ENCODE data around the gene TMEM52B.
"Not testable (repeated sequence)": the region's sequence is repeated elsewhere in the genome, so short reads cannot be mapped to it uniquely, and the experiment has no call there.

TMEM52B gene

DNA sequence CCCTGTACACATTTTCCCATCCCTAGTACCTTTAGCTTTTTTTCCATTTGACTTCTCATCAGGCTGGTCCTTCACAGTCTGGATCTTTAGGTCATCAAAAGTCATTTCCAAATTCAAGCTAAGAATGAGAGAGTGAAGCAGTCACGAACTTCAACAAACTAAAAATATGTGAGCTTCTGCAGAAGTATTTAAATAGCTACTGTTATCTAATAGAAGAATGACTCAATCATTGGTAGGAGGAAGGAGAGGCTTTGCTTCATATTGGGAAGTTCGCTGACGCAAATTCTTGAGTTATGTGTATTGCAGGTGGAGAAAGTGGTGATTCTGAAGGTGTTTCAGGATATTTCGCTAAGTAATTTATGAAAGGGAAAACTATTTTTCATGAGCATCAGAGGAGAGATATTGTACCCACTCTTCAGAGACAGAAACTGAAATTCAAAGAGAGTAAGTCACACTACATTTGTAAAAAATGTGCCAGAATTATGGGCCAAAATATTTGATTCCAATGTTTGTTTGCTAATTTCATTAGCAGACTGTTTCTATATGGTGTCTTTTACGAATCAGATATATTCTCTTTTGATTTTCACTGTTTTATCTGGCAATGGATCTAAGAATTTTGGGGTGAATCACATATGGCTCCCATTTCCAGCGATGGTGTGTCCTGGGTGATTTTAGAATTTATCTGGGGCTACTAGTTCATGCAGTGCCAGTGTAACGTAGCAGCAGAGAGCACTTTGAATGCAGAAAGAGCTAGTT, 6.7 kb upstream of the TMEM52B start, which contains the start of gene OLR1:
OLR1 (minus strand) TSS at position 160 of the 756 bp plus-strand sequence; CDS start at position 105, 55 bp downstream.
- no peak for DNase-seq

DNA sequence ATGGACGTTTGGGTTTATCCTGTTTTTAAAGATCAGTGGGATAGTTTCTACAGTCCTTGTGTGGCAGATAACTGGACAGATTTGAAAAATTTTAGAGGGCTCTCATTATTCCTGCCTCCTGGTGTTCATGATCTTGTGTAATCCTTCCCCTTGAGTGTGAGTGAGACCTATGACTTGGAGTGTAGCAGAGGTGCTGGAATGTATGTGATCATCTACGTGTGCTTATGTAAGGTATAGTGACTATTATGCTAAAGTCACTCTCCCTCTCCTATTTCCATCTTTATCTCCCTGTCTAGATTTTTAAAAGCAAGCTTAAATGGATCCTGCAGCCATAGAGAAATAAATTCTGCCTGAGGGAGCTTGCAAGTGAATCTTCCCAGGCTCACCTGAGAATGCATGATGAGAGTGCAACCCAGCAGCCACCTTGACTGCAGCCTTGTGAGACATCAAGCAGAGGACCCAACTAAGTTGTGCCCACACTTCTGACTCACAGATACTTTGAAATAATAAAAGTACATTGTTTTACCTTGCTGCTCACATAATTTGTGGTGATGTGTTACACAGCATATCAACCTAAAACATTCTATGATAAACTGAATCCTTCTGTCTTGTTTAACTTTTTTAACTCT, 3.7 kb upstream of the TMEM52B start:
- DNase-seq = no peak

DNA sequence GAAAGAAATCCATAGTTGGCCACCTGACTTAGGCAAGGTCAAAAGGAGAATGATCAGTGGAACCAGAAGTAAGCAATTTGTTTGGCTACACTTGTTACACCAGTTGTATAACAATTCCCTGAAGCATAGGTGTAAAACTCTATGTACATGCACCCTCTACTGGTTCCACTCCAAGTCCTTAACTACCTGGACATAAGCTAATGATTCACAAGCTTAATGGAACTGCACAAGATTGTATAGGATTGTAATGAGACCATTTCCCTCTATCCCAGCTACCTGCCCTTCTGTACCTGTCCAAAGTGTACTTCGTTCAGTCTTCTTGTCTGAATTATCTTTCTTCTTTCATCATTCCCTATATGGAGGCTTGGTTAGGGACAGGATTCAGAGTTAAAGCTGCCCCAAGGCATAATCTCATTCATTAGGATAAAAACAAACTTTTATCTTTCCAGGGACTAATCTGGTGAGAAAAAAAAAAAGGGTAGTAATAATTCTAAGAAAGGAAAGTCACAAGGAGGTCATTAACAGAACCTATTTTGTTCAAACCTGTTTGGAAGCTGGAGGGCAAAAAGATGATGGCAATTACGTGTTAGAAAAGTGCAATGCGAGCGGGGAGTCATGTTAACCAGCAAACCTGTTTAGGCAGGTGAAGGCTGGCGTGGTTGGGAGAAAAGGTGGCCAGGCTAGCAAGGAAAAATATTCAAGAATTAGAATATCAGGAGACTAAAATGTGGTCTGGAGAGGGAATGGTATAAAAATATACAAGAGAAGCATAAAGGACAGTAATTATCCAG, 2.8 kb upstream of the TMEM52B start:
- DNase-seq = no peak

DNA sequence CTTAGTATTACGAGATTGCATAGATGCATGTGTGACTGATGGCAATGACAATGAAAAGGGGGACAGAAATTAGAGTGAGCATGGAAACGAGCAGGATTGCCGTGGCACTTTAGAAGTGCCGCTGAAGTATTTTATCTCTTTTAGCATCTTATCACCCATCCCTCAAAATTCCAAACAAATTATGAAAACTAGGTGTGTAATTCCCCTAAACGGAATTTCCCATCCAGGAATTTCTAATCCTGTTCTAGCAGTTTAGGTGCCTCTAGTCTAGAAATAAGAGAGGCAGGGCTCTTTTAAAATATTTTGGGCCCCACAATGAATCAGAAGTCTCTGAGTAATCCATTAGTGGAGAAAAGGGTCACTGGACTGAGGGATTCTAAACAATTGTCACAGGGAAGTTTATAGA, 947 bp downstream of the TMEM52B start:
- DNase-seq = no peak

DNA sequence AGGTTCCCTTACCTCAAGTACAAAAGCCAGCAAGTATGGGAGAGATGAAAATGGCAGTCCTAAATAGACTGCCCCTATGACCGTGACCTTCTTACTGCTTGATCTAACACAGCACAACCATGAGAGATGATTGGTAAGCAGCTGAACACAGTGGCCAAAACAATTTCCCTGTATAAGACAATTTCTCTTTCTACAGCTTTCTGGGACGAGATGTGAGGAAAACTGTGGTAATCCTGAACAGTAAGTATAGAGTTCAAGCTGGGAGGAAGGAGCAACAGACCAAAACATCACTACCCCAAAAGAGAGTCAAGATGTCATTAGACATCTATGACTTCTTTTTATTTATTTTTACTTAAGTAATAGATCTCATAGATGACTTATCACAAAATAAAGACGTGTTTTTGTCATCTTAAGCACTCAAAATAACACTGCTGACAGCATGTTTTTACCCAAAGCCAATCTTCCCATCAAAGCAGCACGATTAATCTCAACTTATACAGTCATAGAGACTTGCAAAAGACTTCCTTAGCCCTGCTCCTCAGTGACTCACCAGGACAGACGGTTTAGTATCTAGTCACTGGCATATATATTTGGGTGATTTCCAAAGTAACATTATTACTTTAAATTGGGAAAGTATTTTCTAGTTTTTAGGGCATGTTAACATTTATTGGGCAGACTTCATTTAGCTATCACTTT, 3.7 kb downstream of the TMEM52B start:
- no peak for DNase-seq

DNA sequence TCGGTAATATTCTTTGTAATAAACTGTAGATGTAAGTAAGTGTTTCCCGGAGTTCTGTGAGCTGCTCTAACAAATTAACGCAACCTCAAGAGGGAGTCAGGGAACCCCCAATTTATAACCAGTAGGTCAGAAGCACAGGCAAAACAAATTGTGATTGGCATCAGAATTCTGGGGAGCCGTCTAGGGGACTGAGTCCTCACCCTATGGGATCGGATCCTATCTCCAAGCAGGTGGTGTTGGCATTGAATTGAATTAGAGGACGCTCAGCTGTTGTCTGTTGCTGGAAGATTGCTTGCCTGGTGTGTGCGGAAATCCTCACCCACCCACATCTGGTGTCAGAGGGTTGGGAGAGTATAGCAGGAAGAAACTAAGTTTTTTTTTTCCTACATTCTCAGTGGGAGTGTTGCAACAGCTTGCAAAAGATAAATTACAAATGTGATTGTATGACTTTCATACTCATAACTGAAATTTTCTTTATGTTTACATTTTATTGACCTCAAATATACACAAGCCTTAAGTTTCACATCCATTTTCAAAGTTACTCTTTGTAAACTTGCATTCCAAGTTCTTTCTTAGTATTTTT, 5.5 kb downstream of the TMEM52B start:
- DNase-seq = no peak

- DNase-seq = no peak
Observed at GRCh38 chr12:10186299-10186698, 7.5 kb downstream of the TMEM52B start.

GRCh38 chr12:10186958-10187357, 8.1 kb downstream of the TMEM52B start:
- not testable (repeated sequence) for DNase-seq

DNA sequence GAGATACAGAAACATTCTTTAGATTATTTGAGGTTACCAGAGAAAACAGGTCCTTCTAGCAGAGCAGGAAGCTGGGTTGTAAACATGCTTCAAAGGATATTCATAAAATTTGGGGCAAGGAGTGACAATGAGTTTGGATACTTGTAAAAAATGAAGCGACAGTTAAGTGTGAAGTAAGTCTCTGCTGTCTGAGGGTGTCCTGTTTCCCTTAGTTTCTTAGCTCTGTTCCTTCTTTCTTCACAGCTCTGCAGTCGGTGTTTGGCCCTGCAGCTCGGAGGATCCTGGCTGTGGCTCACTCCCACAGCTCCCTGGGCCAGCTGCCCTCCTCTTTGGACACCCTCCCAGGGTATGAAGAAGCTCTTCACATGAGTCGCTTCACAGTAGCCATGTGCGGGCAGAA, 10.8 kb downstream of the TMEM52B start:
- no peak for DNase-seq

GRCh38 chr12:10190558-10191388, 11.9 kb downstream of the TMEM52B start:
- no peak for DNase-seq

DNA sequence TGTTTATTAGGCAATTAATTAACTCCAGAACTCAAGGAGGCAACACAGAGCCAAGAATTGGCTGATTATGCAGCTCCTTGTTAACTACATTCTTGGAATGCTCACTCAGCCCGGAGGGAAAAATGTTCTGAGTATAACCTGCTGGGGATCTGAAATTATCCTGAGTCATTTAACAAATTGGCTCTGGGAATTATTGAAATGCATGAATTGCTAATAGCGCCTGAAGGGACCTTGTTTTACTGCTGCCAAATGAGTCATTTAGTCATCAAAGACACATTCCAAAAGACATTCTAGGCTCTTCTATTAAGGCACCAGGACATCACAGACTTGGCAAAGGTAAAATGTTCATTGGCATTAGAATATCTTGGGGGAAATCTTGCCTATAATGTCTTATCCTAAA, 13.0 kb downstream of the TMEM52B start:
- DNase-seq = no peak

GRCh38 chr12:10194160-10194670, 15.4 kb downstream of the TMEM52B start:
- DNase-seq = no peak

DNA sequence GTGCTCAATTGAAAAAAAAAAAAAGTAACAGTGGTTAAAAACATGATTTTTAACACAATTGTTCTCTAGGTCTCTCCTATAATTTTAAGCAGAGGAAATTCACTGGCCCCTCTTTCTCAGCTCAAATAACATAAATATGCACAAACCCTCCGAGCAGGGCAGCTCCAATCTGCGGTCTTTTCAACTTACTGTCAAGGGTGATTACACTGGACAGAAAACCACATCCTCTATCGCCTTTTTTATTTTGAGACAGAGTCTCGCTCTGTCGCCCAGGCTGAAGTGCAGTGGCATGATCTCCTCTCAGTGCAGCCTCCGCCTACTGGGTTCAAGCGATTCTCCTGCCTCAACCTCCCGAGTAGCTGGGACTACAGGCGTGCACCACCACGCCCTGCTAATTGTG, 17.4 kb downstream of the TMEM52B start:
- DNase-seq = no peak

DNA sequence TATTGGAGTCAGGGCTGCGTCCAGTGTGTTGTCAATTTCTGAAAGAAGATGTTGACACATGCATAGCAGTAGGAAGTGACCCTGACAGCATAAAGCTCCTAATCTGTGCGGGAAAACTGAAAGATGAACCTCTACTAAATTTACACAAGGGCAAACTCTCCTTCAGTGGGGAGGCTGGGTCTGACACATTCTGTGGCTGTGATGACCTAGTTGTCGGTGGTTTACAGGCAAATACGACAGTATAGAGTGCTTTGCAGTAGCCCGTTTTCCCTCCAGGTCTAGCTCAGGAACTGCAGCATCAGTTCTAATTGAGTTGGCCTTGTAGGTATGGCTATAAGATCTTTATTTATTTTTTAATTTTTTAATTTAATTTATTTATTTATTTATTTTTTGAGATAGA, 19.0 kb downstream of the TMEM52B start:
- DNase-seq = no peak

DNA sequence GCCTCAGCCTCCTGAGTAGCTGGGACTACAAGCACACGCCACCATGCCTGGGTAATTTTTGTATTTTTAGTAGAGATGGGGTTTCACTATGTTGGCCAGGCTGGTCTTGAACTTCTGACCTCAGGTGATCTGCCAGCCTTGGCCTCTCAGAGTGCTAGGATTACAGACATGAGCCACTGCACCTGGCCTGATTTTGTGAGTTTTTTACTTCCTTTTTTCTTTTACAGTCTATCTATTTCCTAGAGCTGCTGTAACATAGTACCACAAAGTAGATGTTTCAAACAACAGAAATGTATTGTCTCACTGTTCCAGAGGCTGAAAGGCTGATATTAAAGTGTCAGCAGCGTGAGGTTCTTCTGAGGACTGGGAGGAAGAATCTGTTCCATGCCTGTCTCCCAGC, 25.7 kb downstream of the TMEM52B start:
- DNase-seq = not testable (repeated sequence)

GRCh38 chr12:10205220-10205807, 26.5 kb downstream of the TMEM52B start:
- no peak for DNase-seq

GRCh38 chr12:10207136-10207535, 28.3 kb downstream of the TMEM52B start:
- DNase-seq = no peak

- DNase-seq = no peak
Observed at GRCh38 chr12:10210225-10210624, 31.4 kb downstream of the TMEM52B start.

DNA sequence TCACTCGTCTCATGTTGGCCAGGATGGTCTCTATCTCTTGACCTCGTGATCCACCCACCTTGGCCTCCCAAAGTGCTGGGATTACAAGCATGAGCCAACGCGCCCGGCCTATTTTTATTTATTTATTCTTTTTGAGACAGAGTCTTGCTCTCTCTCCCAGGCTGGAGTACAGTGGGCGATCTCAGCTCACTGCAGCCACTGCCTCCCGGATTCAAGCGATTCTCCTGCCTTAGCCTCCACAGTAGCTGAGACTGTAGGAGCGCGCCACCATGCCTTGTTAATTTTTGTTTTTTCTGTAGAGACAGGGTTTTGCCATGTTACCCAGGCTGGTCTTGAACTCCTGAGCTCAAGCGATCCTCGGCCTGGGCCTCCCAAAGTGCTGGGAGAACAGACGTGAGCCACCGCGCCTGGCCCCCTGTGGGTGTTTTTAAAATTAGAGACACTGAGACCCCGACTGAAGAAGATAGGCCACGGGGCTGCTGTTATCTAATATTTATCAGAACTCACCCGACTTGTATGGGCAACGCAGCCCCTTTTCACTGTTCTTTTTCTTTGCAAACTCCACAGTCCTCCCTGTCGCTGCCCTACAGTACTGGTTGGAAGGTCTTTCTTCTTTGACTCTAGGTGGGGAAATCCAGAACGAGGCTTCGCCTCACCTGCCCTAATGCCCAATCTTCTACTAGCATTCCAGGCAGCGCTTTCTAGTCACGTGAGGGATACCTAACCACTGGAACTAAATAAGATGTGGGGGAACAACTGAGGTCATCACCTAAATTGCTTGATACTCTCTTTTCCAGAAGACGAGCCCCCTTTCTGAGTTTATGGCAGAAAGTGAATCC, 32.5 kb downstream of the TMEM52B start:
- no peak for DNase-seq

Measured in NCI-H1048 (cell line).